Neuronal stem cell (in vitro differentiated cells): ENCODE results near the gene NKPD1.
A peak's percentile ranks its signal among the peaks of the same experiment; 100 is the strongest.

Experiments used
- DNase-seq: peaks from one replicate; pipeline ENCODE4 v3.0.0-alpha.2; 2013; ENCODE audit warnings: low spot score
- H2AFZ ChIP-seq: one replicate; pipeline ENCODE4 v1.6.1; 2013; ENCODE audit warnings: mild to moderate bottlenecking, low read length, inconsistent platforms
- H2AK5ac ChIP-seq: 2 replicates; pipeline ENCODE4 v1.6.1; 2013; ENCODE audit warnings: low read depth, mild to moderate bottlenecking, inconsistent platforms, low read length, moderate library complexity, mixed read lengths
- H2BK120ac ChIP-seq: 2 replicates; pipeline ENCODE4 v1.6.1; 2013; ENCODE audit warnings: low read depth, mild to moderate bottlenecking, inconsistent platforms, low read length, moderate library complexity, mixed read lengths
- H2BK12ac ChIP-seq: one replicate; pipeline ENCODE4 v1.6.1; 2013; ENCODE audit warnings: low read length, inconsistent platforms
- H2BK15ac ChIP-seq: 2 replicates; pipeline ENCODE4 v1.6.1; 2013; ENCODE audit warnings: mild to moderate bottlenecking, low read length, inconsistent platforms, mixed read lengths
- H2BK5ac ChIP-seq: one replicate; pipeline ENCODE4 v1.6.1; 2013; ENCODE audit warnings: inconsistent platforms, mild to moderate bottlenecking, low read length, moderate library complexity
- H3K14ac ChIP-seq: one replicate; pipeline ENCODE4 v1.6.1; 2013; ENCODE audit warnings: low read length, inconsistent platforms
- H3K18ac ChIP-seq: 2 replicates; pipeline ENCODE4 v1.6.1; 2013; ENCODE audit warnings: low read length, inconsistent platforms
- H3K23ac ChIP-seq: 2 replicates; pipeline ENCODE4 v1.6.1; 2013; ENCODE audit warnings: low read depth, mild to moderate bottlenecking, mixed read lengths, low read length, inconsistent platforms; ENCODE audit not compliant: poor library complexity
- H3K27ac ChIP-seq: replicated peaks from 3 replicates; pipeline ENCODE4 v1.5.1; 2013; ENCODE audit warnings: low read length, inconsistent platforms
- H3K27me3 ChIP-seq, 3 experiments: 2 replicates each; pipeline ENCODE4 v1.6.1; 2013; ENCODE audit warnings: low read length in 3 of 3, mild to moderate bottlenecking in 2 of 3, inconsistent platforms in 1 of 3, low read depth in 1 of 3, mixed read lengths in 1 of 3, moderate library complexity in 1 of 3; ENCODE audit not compliant: control insufficient read depth in 3 of 3, insufficient read depth in 3 of 3
- H3K36me3 ChIP-seq, 2 donors: replicated peaks in 1 of 2; 2 replicates each; pipeline ENCODE4 v1.6.1; 2013; ENCODE audit warnings: low read length in 2 of 2; ENCODE audit not compliant: control insufficient read depth in 2 of 2, insufficient read depth in 2 of 2
- H3K4ac ChIP-seq: 2 replicates; pipeline ENCODE4 v1.6.1; 2013; ENCODE audit warnings: inconsistent platforms, mild to moderate bottlenecking, low read length, moderate library complexity
- H3K4me1 ChIP-seq, 2 donors: 1 replicate in 1 of 2; 2 replicates in 1 of 2; pipeline ENCODE4 v1.6.1; 2013; ENCODE audit warnings: low read length in 2 of 2, low read depth in 1 of 2; ENCODE audit not compliant: control insufficient read depth in 2 of 2, insufficient read depth in 1 of 2
- H3K4me2 ChIP-seq: one replicate; pipeline ENCODE4 v1.6.1; 2013; ENCODE audit warnings: mild to moderate bottlenecking, low read length, inconsistent platforms; ENCODE audit not compliant: insufficient read depth, poor library complexity, severe bottlenecking
- H3K4me3 ChIP-seq, 2 donors: 2 replicates each; pipeline ENCODE4 v1.5.1; 2013; ENCODE audit warnings: low read length in 2 of 2, mild to moderate bottlenecking in 2 of 2, inconsistent platforms in 1 of 2, moderate library complexity in 1 of 2
- H3K79me1 ChIP-seq: one replicate; pipeline ENCODE4 v1.6.1; 2013; ENCODE audit warnings: low read depth, mild to moderate bottlenecking, inconsistent platforms, low read length, moderate library complexity
- H3K9ac ChIP-seq: one replicate; pipeline ENCODE4 v1.6.1; 2013; ENCODE audit warnings: mild to moderate bottlenecking, low read depth, low read length, inconsistent platforms; ENCODE audit not compliant: poor library complexity
- H3K9me3 ChIP-seq, 2 donors: replicated peaks in 1 of 2; 2 replicates each; pipeline versions ENCODE3 to v1.6.1; 2013; ENCODE audit warnings: low read length in 2 of 2, mild to moderate bottlenecking in 2 of 2, inconsistent platforms in 1 of 2, low read depth in 1 of 2, mixed read lengths in 1 of 2, moderate library complexity in 1 of 2; ENCODE audit not compliant: control insufficient read depth in 2 of 2, insufficient read depth in 1 of 2
- H4K8ac ChIP-seq: one replicate; pipeline ENCODE4 v1.6.1; 2013; ENCODE audit warnings: low read depth, mild to moderate bottlenecking, inconsistent platforms, low read length, moderate library complexity
- H4K91ac ChIP-seq: one replicate; pipeline ENCODE4 v1.6.1; 2013; ENCODE audit warnings: low read length, low read depth, mild to moderate bottlenecking, inconsistent platforms; ENCODE audit not compliant: poor library complexity
- WGBS, 2 donors: extraction: QIAGEN DNeasy Blood & Tissue Kit; methylation state at CpG; one replicate each; pipeline ENCODE4 v1.1.7; 2013; ENCODE audit warnings: missing lambda C conversion rate in 2 of 2, mixed read lengths in 1 of 2; ENCODE audit not compliant: insufficient read length in 2 of 2, insufficient replicate concordance in 1 of 2; ENCODE audit errors: extremely low coverage in 2 of 2; 5-methylcytosine and 5-hydroxymethylcytosine counted together

NKPD1 gene

DNA sequence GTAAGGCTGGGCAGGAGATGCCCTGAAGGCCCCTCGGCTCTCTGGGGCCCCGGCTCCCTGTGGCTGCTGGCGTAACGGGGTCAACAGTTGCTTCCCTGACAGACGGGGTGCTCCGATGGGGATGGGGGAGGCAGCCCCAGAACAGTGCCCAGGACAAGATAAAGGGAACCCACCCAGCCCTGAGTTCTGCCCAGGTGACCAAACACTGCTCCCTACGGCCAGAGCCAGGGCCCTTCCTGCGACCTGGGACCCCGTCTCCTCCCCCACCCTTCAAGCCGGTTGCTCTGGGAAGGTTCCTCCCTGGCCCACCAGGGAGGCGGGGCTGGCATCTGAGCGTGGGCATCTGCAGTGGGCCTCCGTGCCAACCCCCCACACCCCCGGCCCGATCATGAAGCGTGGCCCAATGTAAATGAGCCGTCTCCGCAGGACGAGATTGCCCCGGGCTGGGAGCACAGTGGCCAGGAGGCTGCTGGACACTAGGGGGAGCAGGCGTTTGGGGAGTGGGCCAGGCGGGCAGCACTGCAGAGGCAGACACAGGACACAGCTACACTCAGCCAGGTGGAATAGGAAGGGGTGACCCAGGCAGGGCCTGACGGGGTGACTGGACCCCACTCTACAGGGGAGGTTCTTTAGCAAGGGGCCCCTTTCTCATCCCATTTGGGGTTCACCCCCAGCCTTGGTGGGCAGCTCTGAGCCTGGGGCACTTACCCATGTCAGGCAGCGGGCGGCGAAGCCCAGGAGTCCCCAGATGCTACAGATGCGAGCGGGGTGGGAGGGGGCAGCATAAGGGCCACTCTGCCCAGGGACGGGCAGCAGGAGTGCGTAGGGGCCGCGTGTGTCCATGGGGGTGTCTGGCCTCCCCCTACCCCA lies 1.2 kb upstream of the NKPD1 start:
- Histone ChIP-seq H2BK5ac (peak overlapping the region; percentile 39), H3K9me3 (no peaks in the 10 kb centered on the region), H2BK12ac (no peak overlapping the region), H3K79me1 (peaks cover 2% of the 10 kb centered on the region), H3K27me3 (peaks cover 0 to 31% (median 2%) of the 10 kb centered on the region in 3 experiments), H3K9ac (peak overlapping the region; percentile 70), H3K23ac (peak overlapping the region; percentile 91), H4K8ac (no peak overlapping the region), H3K27ac (no peak overlapping the region), H4K91ac (no peak overlapping the region), H2AFZ (peak overlapping the region; percentile 69), H2BK120ac (peak overlapping the region; percentile 81), H3K4me3 (no peak overlapping the region), H2AK5ac (peak overlapping the region; percentile 98), H3K14ac (no peak overlapping the region), H3K18ac (peak overlapping the region; percentile 78), H2BK15ac (peak overlapping the region; percentile 49), H3K4ac (no peak overlapping the region), H3K36me3 (no peaks in the 10 kb centered on the region), H3K4me2 (no peak overlapping the region), H3K4me1 (peaks cover 1 to 14% of the 10 kb centered on the region in 2 donors)
- DNase-seq: no peak
- WGBS, 2 donors: no CpG with 5 or more reads among the region's 32 CpGs

DNA sequence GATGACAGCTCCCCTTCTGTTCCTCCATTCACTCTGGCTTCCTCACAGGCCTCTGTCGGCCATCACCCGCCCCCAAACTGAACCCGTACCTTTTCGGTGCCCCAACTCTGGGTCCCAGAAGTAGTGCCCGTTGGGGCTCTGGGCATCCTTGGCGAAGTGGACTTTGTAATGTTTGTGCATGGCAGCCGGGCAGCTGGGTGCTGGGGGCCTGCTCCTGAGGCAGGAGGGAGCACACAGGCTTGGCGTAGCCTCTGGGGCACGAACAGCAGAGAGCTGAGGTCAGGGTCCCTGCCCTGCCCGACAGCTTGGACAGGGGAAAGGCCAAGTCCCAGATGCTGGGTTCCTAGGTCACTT lies 834 bp downstream of the NKPD1 start:
- Histone ChIP-seq H3K27me3 (peaks cover 0 to 31% (median 2%) of the 10 kb centered on the region in 3 experiments), H3K23ac (peak overlapping the region; percentile 67), H3K18ac (peak overlapping the region; percentile 57), H3K79me1 (peaks cover 2% of the 10 kb centered on the region), H4K8ac (no peak overlapping the region), H2AK5ac (peak overlapping the region; percentile 81), H3K9me3 (no peaks in the 10 kb centered on the region), H3K27ac (no peak overlapping the region), H2BK15ac (peak overlapping the region; percentile 37), H3K9ac (no peak overlapping the region), H3K14ac (no peak overlapping the region), H2AFZ (no peak overlapping the region), H4K91ac (no peak overlapping the region), H2BK12ac (no peak overlapping the region), H2BK5ac (no peak overlapping the region), H3K4me1 (peaks cover 0 to 5% of the 10 kb centered on the region in 2 donors), H2BK120ac (no peak overlapping the region), H3K4ac (no peak overlapping the region), H3K4me3 (no peak overlapping the region), H3K36me3 (no peaks in the 10 kb centered on the region), H3K4me2 (no peak overlapping the region)
- WGBS, 2 donors: no CpG with 5 or more reads among the region's 10 CpGs
- no peak for DNase-seq

DNA sequence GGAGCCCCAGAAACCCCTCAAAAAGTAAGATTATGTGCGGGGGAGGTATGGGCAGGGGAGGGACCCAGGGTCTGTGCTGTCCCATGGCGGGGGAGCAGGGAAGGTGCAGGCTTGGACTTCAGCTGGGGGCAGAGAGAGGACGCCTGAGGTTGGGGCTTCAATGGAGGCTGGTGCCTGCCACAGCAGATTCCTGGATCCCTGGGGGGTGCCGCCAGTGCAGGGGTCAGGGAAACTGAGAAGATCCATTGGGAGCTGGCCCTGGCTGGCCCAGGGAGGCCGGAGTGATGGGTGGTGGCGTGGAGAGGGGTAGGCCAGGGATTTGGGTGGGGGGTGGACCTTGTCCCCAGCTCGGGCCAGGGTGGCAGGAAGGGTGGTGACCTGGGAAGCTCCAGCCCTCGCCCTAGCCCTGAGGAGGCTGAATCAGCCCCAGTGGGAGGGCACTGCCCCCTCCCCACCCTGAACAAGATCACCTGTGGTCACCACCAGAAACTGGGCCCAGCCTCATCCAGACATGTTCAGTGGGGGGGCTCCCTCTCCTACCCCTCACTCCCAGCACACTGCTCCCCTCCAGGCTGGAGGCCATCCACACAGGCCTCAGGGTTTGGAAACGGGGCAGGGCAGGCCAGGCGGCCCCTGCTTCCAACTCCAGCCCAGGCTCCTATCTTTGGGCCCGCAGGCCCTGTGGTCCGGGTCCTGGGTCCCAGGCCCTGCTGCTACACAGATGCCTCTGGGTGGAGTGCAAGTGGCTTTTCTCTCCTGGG lies 1.4 kb downstream of the NKPD1 start:
- no peak overlapping the region for H3K4ac ChIP-seq
- H2BK12ac ChIP-seq: no peak overlapping the region
- H3K27me3 ChIP-seq: peaks cover 0 to 31% (median 3%) of the 10 kb centered on the region in 3 experiments
- no peak overlapping the region for H3K18ac ChIP-seq
- no peak overlapping the region for H4K91ac ChIP-seq
- no peak overlapping the region for H3K4me3 ChIP-seq
- peaks cover 2% of the 10 kb centered on the region for H3K79me1 ChIP-seq
- H2BK5ac ChIP-seq: no peak overlapping the region
- H4K8ac ChIP-seq: no peak overlapping the region
- H3K9ac ChIP-seq: no peak overlapping the region
- H3K9me3 ChIP-seq: no peaks in the 10 kb centered on the region
- H2AFZ ChIP-seq: no peak overlapping the region
- DNase-seq: no peak
- no peak overlapping the region for H2BK120ac ChIP-seq
- H3K27ac ChIP-seq: no peak overlapping the region
- no peak overlapping the region for H3K14ac ChIP-seq
- peaks cover 0 to 5% of the 10 kb centered on the region in 2 donors for H3K4me1 ChIP-seq
- no CpG with 5 or more reads among the region's 12 CpGs for WGBS, 2 donors
- H2AK5ac ChIP-seq: peak overlapping the region; percentile 81
- no peak overlapping the region for H2BK15ac ChIP-seq
- no peak overlapping the region for H3K4me2 ChIP-seq
- peak overlapping the region; percentile 17 for H3K23ac ChIP-seq
- no peaks in the 10 kb centered on the region for H3K36me3 ChIP-seq
